ENCODE results near the gene GLB1L.
"Not testable (repeated sequence)": the region's sequence is repeated elsewhere in the genome, so short reads cannot be mapped to it uniquely, and the experiment has no call there.

The GLB1L gene

GRCh38 chr2:219205165-219205538, 40.1 kb downstream of the GLB1L start:
- DNase-seq: peak; percentile 0

GRCh38 chr2:219204425-219205164, 40.6 kb downstream of the GLB1L start:
- DNase-seq: peak; percentile 3

GRCh38 chr2:219201331-219201730, 43.9 kb downstream of the GLB1L start:
- DNase-seq: not testable (repeated sequence)

GRCh38 chr2:219200502-219201326, 44.5 kb downstream of the GLB1L start:
- DNase-seq: peak; percentile 0

GRCh38 chr2:219199470-219200211, 45.6 kb downstream of the GLB1L start:
- peak; percentile 0 for DNase-seq

GRCh38 chr2:219198974-219199373, 46.3 kb downstream of the GLB1L start:
- DNase-seq: no peak

- DNase-seq: no peak
Observed at GRCh38 chr2:219197388-219197787, 47.9 kb downstream of the GLB1L start.

- no peak for DNase-seq
Observed at GRCh38 chr2:219186754-219187456, 58.3 kb downstream of the GLB1L start.

All from hematopoietic multipotent progenitor cell treated with erythropoietin and hydrocortisone succinate and interleukin-3 and kit ligand, for 6 days (in vitro differentiated cells).